HL-60/S4 treated with retinoic acid at 250 ng/mL for 4 days and 3 days (cell line): ENCODE data around the gene PTPRT.

Experiments
- in situ Hi-C: fragments of 300-500 bp; cut with MboI; formaldehyde crosslinking; loops from 2 replicates; pipeline ENCODE4 v1.7.0; 2022; ENCODE audit warnings: low sequenced_read_pairs

PTPRT gene

DNA sequence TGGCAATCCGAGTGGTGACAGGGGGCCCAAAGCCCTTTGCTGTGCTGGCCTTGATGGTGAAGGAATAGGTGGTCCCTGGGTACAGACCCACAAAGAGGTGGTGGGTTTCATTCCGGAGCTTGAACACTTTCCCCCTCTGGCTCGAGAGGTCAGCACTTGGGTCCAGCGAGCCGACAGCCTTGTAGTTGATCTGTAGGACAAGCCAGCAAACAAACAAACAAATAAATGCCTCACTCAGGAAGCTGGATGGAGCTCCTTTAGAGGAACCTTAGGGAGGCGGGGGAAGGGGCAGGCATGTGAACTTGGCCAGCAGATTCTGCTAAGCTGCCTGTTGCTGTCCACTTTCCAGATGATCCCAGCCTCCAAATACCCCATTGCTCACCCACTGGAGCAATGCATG lies 837.6 kb downstream of the PTPRT start:
- in situ Hi-C loops: no loop called here

GRCh38 chr20:42350521-42350920 lies 839.2 kb downstream of the PTPRT start:
- in situ Hi-C loops: no loop called here

DNA sequence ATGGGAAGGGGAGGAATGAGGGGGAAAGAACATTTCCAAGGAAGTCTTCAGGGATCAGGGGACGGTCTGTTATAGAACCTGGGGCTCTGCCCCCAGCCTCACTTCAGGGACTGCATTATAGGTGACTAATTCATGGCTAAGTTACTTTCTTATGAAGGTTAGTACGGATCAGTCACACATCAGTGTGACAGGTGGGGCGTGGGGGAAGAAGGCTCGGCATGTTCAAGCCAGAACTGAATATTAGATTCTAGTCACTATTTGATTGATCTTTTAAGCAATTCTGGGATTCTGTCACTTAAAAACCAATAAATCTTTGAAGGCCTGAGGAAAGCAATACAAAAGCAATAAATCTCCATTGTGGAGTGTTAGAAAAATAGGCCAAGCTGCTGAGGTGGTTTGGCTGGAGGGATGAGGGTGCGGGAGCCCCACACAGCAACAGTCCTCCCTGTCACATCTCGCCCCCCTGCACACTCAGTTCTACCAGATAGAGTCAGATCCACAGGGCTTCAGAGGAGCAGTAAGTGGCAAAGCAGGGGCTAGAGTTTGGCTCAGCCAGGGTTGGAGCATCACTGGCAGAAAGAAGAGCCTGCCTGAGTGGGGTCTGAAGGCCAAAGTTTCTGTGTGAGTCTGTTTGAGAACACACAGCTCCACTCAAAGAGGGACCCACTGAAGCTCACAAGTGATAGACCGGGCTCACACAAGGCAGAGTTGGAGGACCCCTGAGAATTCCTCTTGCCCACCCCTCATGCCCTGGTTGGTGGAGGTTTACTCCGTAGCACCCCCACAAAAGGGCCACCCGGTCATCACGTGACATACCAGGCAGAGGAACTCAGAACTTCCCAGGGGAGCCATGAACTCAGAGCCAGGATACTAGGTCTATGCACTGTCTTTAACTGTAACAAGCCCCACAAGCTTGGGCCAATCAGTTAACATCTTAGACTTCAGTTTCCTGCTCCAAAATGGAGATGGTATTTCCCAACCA lies 843.2 kb downstream of the PTPRT start:
- in situ Hi-C loops: no loop called here

- in situ Hi-C loops: no loop called here
Observed at GRCh38 chr20:42341654-42342053, 848.1 kb downstream of the PTPRT start.

- in situ Hi-C loops: no loop called here
Observed at GRCh38 chr20:42340368-42340767, 849.3 kb downstream of the PTPRT start.

DNA sequence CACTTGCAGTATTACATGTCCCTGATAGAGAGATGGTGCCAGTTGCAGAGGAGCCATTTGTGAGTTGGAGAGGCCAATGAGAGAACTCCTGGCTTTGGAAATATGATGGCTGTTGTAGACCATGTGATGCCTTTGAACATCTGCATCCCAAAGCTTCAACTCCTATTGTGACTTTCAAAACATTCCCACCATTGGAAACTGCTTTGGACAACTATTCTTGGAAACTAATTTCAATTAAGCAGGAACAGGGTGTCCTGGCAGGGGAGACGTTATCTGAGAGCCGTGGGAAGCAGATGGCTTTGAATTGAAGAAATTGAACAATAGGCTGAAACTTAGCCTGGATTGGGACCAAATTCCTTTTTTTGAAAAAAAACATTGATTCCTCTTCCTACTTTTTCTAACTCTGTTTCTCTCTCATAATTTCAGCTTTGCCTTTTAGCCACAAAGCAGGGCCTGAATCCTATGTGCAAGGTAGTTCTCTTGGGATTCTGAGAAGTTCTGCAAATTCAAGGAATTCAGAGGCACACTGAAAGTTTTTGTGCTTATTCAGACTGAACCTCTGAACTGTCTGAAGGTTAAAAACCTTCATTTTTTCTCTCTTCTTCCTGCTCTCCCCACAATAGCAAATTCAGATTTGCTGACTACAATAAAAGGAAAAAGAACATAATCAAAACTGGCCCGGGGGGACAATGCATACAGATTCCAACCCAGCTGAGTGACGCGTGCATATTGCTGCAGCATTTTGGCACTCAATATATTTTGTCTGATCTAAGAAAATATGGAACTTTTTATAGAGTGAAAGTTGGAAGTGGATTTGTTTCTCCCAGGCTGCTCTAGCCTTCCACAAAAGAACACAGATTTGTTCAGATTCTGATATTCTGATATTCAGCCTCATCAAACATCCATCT lies 851.2 kb downstream of the PTPRT start:
- in situ Hi-C loops: no loop called here

DNA sequence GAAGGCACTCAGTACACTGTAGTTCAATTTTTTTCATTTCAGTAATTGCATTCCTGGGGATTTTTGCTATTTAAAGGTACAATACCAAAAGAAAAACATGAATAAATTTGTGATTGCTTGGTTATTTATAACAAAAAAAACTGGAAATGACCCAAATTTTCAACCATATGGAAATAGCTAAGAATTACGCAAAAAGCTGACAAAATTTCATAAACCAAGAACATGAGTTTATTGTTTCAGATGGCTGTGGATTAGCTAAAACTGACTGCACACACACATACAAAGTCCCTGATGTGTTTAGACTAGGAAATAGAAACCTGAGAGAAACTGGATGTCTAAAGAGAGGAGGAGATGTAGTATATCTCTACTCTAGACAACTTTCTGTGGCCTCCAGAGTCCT lies 853.1 kb downstream of the PTPRT start:
- in situ Hi-C loops: no loop called here

DNA sequence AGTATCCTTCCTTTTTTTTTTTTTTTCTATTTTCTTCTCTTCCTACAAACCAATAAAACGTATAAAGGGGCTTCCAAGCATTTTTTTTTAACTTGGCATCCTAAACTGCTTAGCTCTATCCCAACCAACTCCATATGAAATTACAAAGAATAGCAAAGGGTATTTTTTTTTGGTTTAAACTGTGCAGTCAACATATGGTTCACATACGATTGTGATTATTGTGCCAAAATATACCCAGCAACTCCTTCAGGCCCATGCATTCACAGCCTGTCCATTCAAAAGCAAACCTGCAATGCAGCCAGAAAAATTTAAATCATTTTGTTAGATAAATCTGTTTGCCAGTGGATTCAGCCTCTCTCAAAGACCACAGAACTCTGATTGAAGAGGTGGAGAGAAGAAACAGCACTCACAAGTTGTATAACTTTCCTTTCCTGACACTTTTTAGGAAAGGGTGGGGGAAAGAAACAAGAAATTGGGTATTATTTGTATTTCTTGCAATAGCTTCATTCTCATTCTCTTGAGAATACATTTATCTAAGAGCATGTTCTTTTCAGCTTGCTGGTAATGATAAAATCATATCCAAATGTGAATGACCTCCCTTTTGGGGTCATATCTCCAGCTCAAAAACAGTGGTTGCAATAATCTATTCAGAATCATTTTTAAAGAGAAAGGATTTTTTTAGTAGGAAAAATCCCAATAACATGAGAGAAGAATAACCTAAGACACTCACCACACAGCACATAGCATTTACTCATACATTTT lies 870.3 kb downstream of the PTPRT start:
- in situ Hi-C loops: no loop called here

DNA sequence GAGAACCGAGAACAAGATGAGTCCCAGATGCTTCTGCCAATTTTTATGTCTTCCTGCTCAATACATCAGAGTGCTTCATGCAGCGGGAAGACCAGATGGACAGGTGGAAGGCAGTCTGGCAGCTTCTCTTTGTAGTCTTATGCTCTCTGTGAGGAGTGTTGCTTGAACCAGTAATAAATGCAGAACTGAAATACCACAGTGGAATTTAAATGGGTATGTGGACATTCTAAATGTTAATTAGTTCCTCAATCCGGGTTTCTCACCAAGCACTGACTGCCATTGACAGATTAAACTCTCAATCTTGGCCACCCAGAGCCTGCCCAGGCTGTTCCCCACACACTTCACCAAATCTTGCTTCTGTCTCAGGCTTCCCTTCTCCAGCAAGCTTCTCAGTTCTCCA lies 876.0 kb downstream of the PTPRT start:
- in situ Hi-C loops: no loop called here

- in situ Hi-C loops: no loop called here
Observed at GRCh38 chr20:42309050-42309449, 880.7 kb downstream of the PTPRT start.

DNA sequence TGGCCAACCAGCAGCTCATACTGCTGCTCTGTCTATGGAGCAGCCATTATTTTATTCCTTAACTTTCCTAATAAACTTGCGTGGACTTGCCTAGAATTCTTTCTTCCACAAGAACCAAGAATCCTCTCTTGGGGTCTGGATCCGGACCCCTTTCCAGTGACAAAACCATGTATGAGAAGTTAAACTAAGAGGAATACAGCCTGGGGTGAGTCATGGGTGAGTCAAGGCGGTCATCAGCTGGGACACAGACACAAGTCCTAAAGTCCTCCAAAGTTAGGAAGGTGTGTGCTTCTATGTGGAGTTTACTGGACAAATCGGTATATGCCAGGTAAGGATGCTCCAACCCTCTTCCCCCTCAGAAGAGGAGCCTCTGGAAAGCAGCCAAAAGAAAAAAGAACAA lies 881.5 kb downstream of the PTPRT start:
- in situ Hi-C loops: no loop called here

GRCh38 chr20:42295592-42295991 lies 894.1 kb downstream of the PTPRT start:
- in situ Hi-C loops: no loop called here

GRCh38 chr20:42294976-42295375 lies 894.7 kb downstream of the PTPRT start:
- in situ Hi-C loops: no loop called here

DNA sequence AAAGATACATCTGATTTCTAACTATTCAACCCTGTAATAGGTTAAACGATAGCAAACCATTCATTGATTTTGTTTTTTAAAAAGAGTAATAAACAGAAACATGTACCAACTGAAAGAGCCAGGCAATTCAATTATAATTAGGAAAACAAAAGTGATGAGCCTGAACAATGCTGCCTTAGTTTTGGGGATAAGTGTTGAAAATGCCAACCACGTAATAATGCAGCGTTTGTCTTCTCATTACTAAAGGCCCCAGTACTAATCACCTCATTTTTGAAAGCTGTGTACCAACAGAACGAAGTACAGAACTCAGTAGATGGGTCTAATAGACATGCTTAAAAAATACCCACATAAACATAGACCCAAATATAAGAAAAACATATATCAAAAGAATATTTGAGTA lies 907.9 kb downstream of the PTPRT start:
- in situ Hi-C loops: no loop called here

- in situ Hi-C loops: no loop called here
Observed at GRCh38 chr20:42276718-42277602, 912.7 kb downstream of the PTPRT start.

GRCh38 chr20:42274986-42275385 lies 914.7 kb downstream of the PTPRT start:
- in situ Hi-C loops: no loop called here

GRCh38 chr20:42272516-42272915 lies 917.2 kb downstream of the PTPRT start:
- in situ Hi-C loops: no loop called here

GRCh38 chr20:42270539-42270938 lies 919.2 kb downstream of the PTPRT start:
- in situ Hi-C loops: no loop called here

DNA sequence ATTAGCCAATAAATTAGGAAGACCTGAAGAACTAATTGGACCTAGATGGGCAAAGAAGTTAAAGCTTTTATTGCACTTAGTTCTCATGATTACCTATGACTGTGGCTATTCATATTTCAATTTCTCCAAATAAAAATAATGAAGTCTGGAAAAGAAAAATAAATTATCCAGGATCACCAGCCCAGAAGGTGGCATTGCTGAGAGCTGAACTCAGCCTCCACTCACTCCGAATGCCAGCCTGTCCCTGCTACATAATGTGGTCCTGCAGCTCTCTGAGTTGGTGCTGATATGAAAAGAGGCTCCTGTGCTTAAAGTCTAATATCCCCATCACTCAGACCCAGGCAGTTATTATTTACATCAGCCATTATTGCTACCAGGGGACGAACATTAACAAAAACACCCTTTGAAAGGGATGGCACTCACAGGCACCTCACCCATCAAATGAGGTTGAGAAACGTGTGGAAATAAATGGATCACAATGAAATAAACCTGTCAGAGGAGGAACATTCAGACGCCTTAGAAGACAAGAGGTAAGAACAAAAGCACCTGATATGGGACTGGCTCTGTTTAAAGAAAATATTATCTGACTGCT lies 921.8 kb downstream of the PTPRT start:
- in situ Hi-C loops: no loop called here
